HG03139 (cell line): ENCODE results near the gene MAML3.

Source experiments
- ATAC-seq: cut with Tn5 transposase; IDR thresholded peaks from one replicate; pipeline ENCODE4 v1.9.1; 2021; ENCODE audit not compliant: unreplicated experiment

MAML3 gene

DNA sequence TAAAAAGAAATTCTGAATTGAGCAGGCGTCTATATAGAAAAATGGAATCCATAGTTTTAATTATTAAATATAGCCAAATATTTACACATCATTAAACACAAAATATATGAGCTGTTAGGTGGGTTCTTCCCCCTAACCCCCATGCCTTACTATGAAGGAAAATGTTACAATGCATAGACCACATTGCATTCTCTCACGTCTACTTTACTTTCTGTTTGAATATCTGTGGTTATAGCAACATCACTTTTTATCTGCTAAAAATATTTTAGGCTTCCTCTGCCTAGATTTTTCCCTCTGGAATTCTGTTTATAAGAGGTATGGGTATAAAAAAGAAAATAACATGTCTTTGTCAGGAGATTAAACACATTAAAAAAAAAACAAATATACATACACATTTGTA, 73.1 kb downstream of the MAML3 start:
- no peak for ATAC-seq

DNA sequence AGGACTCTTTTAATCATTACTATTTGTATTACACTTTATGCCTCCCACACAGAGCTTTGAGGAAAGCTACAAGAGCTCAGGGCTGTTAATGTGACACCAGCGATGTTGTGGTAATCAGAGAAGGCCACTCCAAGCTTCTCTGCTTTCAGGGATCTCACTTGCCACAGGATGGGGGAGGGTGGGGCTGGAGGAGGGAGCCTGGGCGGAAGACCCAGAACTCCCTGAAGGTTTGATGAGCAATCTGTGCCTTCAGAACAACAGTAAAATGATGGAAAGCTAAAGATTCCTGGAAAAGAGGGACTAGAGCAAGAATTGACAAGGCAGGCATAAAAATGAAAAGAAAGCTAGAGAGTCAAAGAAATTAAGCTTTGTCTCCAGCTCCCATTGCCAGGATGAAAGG, 75.6 kb downstream of the MAML3 start:
- no peak for ATAC-seq

DNA sequence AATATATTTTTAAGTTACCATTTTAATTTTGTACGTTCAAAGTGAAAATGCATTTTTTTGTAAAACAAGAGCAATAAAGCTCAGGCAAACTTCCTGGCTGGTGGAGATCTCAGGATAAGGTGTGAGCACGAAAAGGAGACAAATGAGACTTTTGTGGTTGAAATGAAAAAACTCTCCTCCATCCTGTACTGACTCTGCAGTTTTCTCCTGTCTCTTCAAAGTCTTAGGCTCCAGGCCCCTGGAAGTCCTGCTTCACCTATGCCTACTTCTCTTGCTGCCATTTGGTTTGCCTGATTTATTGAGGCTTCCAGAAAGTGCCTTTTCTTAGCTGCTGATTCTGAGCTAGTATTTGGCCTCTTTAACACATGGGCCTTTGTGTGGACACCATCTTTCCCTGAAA, 77.7 kb downstream of the MAML3 start:
- no peak for ATAC-seq

DNA sequence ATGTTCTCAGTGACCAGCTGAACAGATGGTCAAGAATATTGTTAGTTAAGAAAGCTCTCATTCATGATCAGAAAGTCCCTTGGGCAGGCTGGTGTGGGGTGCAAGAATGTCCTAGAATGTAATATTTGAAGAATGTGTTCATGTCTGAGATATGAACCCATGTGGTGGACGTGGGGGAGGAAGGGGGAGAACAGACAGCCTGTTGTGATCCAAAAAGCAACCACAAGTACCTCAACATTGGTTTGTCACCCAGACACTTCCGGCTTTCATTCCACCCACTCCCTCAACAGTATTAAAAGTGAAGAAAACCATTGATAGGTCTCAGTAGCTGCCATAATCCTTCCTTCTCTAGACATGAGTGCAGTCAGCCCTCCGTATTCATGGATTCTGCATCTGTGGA, 82.2 kb downstream of the MAML3 start:
- peak; percentile 90 for ATAC-seq

DNA sequence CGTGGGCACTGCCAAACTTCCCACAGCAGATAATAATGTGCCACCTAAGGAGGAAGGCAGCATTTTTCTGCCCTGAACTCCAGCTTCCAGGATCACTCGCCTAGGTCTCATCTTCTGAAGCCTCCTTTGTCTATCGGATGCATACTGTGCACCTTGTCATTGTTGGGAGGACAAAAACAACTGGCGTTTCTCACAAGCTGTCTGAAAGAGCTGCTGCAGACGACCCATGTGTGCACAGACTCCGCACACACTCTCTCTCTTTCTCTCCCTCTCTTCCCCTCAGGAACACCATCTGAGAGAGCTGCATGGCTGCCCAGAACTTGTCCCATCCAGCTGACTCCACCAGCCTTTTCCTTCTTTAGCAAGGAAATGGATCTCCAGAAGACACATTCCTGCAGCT, 83.0 kb downstream of the MAML3 start:
- ATAC-seq: no peak

DNA sequence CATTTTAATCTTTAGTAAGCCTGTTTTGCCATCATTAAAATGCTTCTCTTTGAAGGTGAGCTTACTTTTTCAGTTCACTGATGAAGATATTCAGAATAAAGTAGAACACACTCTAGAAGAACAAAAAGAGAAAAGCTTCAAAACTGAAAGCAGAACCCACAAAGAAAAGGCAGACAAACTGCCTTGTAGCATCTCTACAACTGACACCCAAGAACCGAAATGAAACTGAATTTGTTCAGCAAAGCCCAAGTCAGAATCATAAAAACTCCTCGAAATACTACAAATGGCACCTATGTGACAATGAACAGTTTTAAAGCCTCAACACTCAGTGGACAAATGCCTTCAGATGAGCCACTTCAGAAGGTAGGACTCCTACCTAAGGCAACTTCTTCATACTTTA, 83.6 kb downstream of the MAML3 start:
- ATAC-seq: no peak

DNA sequence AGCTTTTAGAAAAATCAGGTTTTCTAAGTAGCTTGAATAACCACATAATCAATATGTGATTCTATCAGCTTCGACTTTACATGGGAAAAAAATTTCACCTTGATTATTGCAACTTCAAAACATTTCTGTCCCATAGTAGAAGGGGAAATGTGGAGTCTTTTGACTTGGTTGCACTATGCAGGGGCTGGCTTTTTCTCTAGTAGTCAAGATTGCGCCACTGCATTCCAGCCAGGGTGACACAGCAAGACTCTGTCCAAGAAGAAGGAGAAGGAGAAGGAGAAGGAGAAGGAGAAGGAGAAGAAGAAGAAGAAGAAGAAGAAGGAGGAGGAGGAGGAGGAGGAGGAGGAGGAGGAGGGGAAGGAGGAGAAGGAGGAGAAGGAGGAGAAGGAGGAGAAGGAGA, 84.9 kb downstream of the MAML3 start:
- no peak for ATAC-seq

DNA sequence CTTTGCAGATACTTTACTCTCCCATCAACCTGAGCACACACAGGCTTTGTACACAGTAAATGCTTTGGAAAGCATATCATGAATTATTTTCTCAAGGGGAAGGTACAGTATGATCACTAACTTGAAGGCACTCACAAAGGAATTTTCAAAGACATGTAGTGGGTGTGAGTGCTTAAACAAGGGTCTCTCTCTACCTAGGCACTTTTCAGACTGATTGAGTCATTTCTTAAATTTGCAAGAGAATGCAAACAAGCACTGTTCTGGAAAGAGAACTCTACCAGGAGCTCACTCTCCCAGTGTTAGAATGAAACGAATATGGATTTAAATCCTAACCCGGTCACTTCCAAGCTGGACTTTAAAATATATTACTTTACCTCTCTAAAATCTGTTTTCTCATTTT, 85.7 kb downstream of the MAML3 start:
- no peak for ATAC-seq

DNA sequence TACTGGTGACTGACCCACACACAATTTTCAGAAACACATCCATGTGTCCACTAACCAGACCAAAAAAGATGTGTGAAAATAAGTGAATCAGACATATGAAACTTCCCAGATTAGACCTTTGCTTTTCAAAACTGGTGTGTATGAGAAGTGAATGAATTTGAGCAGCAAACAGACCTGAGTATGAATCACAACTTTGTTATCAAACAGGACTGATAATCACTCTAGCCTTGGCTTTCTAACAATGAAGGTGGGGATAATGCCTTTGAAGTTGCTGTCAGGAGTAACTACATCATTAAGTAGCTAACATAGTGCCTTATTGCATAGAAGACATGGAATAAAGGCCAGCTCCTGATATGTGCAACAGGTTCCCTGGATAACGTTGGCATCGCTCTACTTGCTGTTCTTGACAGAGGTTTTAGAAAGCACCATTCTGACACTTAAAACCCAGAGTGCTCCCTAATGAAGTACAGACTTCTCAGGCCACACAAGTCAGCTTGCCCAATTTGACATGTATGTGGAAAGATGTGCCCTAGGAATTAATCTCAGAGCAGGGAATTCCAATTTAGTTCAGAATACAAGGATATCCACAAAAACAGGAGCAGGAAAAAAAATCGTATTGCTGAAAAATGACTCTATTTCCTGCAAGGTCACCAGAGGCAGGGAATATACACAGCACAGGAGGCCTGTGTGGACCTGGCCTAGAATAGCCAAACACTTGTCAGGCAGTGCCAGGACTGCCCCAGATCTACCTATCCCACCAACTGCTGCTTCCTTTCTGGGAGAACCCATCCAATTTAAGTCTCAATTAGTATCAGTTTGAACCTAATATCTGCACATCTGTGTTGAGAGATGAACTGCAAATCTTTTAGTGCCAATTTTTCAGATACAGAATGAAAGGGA, 87.7 kb downstream of the MAML3 start:
- no peak for ATAC-seq

DNA sequence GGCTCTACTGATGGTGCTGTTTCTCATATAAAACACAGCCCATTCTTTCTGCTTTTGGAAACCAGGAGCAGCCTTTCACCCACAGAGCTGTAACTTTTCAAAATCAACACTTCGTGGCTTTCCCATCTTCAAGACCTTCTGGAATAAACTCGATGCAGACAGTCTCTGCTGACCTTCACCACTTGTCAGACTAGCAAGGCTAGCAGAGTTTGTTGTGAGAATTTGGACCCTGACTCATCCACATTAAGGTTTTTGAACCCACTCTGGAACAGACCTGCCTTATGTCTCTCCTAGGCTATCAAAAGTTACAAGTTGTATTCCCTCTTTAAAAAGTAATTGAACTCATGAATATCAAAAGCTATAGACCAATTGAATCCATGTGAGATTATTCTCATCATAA, 88.6 kb downstream of the MAML3 start:
- ATAC-seq: no peak

DNA sequence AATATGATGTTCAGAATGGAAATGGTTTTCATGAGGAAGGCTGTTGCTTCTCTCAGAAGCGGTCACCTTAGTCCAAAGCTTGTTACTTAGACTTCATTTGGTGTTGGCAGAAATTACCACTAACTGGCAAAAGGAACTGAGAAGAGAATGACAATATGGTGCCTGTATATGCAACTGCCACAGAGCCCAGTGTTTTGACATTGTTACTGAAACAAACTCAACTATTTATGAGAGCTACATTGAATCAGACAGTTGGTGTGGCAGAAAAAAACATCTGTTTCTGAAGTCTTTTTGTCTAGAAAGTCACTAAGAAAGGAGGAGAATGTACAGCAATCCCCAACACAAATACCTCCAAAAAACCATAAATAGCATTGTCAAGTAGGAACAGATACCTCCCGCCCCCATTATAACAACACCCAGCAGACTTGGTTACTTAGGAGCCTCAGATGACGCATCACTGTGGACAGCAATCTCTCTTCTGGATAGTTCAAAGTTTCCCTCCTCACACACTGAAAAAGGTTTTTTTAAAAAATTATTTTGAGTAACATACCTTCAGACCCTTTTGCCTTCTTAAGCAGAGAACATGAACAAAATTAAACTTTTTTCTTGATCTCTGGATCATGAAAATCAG, 92.2 kb downstream of the MAML3 start:
- ATAC-seq: no peak

DNA sequence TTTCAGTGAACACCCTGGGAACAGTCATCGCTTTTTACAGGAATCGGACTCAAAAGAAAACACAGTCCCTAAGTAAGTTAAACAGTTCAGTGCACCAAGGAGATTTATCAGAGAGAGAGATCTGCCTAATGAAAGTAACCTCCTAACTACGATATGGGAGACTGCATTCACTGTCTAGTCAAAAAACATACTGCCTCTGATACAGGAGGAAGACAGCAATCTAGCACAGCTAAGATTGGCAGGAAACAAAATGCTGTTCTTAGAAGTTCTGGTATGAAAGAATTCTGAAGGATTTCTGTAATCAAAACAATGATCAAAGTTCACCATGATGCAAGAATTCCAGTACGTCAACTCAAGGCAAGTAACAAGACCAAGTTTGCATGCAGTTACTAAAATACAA, 92.8 kb downstream of the MAML3 start:
- ATAC-seq: no peak

DNA sequence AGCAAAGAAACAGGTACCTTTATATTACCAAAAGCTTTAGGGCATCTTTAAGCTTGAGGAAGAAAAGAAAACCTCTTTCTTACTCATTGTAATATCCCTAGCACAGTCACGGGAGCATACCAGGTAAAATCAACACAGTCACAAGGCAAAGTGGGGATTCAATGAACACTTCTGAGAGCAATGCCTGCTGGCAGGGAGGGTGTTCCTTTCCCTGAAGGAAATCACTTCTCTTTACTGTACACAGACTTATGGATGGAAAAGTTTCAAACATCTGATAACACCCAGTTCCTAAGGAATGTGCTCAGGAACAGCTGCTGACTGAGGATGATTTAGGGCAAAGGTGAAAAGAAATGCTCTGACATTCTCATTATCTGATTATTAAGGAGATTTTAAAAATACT, 94.8 kb downstream of the MAML3 start:
- ATAC-seq: no peak

DNA sequence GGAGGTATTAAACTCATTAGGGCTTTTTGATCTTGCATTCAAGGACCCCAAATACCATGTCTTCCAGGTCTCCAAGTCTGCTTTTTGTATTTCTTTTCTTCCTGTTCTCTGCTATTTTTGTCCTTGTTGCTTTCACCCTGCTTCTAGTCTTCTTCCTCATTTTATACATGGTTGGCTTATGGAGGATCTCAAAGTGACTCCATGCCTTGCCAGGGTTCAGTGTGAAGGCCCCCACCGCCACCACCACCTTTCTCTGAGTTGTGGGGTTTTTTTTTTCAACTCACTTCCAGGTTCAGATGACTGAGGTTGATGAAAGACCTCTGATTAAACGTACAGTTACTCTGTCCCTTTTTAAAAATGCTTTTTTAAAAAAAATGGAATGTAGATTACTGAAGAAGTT, 96.3 kb downstream of the MAML3 start:
- no peak for ATAC-seq

DNA sequence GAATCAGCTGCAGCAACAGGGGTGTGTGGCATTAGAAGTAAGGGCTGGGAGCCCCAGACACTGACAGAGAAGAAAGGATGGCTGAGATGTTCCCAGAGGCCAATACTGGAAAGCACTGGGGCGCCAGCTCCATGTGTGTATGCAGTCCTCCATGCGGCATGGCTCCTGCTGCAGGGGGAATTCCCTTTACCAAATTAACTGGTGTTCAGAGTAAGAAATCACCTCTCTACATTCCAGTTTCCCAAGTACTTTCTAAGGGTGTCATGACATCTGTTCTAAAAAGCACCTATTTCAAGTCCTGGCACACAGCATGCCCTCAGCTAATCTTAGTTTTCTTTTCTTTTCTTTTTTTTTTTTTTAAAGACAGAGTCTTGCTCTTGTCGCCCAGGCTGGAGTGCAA, 98.0 kb downstream of the MAML3 start:
- ATAC-seq: no peak

DNA sequence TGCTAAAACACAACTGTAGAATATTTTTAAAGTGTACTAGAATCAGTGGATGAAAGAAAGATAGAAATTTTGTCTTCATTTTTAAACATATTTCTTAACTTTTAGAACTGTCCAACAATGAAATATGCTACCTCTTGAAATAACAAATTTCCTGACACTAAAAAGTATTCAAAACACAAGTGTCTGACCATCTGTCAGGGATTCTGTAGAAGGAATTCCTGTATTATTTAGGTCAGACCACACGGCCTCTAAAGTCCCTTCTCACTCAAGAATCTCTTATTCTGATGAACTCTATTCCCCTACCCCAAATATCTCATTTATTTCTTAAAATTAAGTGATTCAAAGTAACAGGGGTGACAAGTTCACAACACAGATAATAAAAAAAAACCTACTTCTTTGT, 99.1 kb downstream of the MAML3 start:
- ATAC-seq: no peak

DNA sequence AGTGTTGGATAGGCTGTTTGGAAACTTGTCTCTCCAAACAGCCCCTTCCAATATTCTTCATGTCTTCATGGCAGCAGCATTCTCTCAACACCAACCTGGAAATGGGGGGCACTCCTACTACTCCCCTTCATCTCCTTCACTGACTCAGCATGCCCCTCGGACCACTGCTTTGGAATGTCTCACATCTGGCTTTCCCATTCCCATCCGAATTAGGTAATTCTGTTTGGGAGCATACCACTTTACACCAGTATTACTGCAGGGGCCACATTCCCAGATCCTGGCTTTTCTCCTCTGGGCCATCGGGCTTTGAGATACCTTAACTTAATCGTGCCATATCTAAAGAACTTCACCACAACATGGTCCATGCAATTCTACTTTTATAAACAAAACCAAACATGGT, 100.8 kb downstream of the MAML3 start:
- ATAC-seq: no peak

DNA sequence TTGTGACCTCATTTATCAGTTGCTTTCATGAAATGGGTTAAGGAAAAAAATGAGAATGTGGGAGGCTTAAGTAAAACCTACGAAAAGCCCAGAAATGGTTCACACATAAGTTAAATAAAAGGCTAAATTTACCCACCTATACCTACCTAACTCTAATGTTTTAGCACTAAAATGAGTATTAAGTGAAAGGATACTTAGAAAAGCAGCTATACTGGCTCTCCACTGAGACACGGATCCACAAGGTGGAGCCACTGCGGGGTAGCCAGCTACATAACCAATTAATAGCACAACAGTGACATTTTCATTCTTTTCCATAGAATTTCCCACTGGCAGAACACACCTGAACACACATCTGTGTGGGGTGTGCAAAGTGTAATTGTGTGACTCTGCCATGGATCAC, 101.9 kb downstream of the MAML3 start:
- ATAC-seq: no peak

DNA sequence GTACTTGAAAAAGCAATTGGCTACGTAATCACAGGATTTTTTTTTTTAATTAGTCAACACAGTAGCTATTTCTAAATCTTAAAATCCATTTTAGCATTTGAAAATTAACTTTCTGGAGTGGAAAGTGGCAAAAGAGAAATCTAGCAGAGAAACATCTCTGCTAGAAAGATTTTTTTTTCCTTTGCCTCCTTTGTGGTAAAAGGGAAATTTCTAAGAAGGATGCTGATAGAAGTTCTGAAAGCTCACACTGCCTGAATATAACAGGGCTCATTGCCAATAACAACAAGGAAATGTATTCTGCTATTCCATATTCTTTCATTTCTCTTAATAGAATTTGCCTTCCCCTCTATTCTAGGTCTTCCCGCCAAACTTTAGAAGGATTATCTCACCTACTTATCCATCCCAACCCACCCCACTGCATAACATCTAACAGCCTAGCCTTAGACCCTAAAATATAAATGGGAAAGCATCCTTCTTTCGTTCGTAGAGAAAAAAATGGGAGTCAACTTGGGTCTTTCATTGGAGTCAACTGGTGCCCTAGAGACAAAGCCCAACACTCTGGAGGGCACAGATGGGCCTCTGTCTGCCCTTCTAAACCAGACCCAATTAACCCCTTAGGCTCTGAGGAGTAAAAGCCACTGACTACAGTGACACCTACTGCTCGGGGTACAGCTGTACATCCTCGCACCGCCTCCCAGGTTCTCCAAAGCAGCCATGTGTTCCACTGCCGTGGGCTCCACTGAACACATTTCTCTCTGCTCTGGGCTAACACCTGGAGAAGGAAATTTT, 103.9 kb downstream of the MAML3 start:
- ATAC-seq: no peak

DNA sequence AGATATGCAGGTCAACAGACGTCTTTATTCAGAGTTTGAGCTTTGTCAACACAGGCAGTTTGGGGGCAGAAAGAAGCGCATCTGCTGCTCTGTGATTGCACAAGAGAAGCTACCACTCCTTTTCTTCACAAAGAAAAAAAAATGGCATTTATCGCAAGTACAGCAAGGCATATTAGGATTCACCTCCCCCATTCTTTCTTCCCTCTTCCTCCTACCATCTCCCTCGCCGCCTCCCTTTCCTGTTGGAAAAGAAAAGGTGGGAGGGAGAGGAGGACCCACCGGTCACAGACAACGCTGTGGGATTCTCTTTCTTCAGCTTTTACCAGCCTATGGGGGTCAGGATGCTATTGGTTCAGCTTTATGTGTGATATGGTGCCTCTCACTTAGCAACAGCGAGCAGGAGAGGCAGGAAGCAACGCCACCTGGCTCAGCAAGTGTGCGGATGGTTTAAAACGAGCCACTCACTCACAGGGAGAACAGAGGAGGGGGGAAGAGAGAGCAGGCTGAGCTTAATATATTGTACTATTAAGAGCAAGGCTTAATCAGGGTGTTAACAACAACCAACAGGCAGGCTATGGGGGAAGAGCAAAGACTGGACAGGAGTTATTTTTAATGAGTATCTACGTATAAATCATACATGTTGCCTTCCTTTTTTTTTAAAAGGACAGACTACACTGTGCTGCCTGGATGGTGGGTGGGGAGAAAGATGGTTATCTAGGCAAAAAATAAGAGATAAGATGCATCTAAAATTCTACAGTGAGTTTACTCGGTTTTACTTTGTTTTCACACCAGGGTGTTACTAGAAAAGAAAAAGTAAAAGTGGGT, 104.7 kb downstream of the MAML3 start:
- peak; percentile 59 for ATAC-seq

DNA sequence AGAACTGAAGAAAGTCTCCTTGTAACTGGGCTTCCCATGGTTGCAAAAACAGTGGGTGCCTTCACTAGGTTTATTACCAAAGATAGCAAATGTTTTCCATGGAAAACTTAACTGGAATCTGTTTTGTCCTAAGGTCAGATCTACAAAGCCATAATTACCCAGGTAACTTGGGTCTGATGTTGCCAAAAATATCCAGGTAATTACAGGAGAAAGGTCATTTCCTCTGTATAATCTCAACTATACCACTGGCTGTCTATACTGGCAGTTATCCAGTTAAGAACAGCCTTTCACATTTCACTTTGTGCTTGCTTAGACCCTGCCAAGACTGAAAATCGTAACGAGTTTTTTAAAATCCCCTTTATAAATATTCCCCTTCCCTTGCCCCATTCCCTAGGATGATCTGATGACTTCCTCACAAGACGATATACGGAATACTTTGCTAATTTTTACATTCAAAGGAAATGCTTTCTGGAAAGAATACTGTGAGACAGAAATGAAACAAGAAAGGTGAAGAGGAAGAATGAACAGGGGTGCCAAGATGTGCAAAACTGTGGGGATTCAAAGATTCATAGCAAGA, 105.5 kb downstream of the MAML3 start:
- no peak for ATAC-seq
